Left lung (tissue), 10 donors: ENCODE results near the gene UGT2B17. TPM values are rescaled to one million over a fixed set of nuclear protein-coding genes. Genes with fewer than 3 reads are reported as not detected.

Experiments used
- ATAC-seq: fragments of 200-7000 bp; cut with Tn5 transposase; one replicate; pipeline ENCODE4 v1.9.1; 2020; ENCODE audit warnings: moderate library complexity
- DNase-seq, 4 donors: peaks; one replicate each; pipeline ENCODE4 v3.0.0-alpha.2; 2013 to 2020
- H3K27ac ChIP-seq, 2 donors: fragments of 200-600 bp; sonication (generic) in 1 of 2; one replicate each; pipeline versions ENCODE4 v1.5.0 to v1.8.0; 2020 to 2021
- H3K27me3 ChIP-seq, 2 donors: fragments of 200-600 bp; sonication (generic) in 1 of 2; one replicate each; pipeline versions ENCODE4 v1.5.0 to v1.8.0; 2020 to 2021
- H3K36me3 ChIP-seq, 2 donors: fragments of 200-600 bp; sonication (generic) in 1 of 2; one replicate each; pipeline versions ENCODE4 v1.5.0 to v1.8.0; 2020 to 2021
- H3K4me1 ChIP-seq, 2 donors: fragments of 200-600 bp; one replicate each; pipeline ENCODE4 v1.8.0; 2021
- H3K4me3 ChIP-seq, 2 donors: fragments of 200-600 bp; sonication (generic) in 1 of 2; one replicate each; pipeline versions ENCODE4 v1.5.0 to v1.8.0; 2020 to 2021; ENCODE audit warnings: mild to moderate bottlenecking in 1 of 2
- H3K9me3 ChIP-seq, 2 donors: fragments of 200-600 bp; sonication (generic) in 1 of 2; one replicate each; pipeline versions ENCODE4 v1.5.0 to v1.8.0; 2020 to 2021
- intact Hi-C, 2 donors: fragments of 100-400 bp; cut with DNase I; formaldehyde crosslinking; loops; one replicate each; pipeline versions ENCODE4 v1.11.2 to v1.14.2; 2022
- polyA plus RNA-seq, 6 donors: library from polyadenylated mRNA; unstranded; fragments of 120-200 nt; gene quantifications; one replicate each; pipeline ENCODE4 v1.2.1, GENCODE V29; 2013; ENCODE audit not compliant: insufficient read length in 6 of 6
- total RNA-seq, 2 donors: library from RNA; stranded (reverse); fragmentation: NEBNext Ultra II Directional; extraction: Animal tissue kit (Norgen Biotek cat#: 25700); gene quantifications; one replicate each; pipeline ENCODE4 v1.2.1, GENCODE V29; 2021
- TF ChIP-seq, protein P1 (sequence below), 2 donors: fragments of 200-600 bp; sonication (generic) in 1 of 2; IDR thresholded peaks; one replicate each; pipeline versions ENCODE4 v1.5.0 to v1.8.0; 2021; ENCODE audit warnings: antibody characterized with exemption in 2 of 2
- donor health status: DM: no; HTN: yes; CAD: no.
- donor health status: DM: no; HTN: no; CAD: no.

The UGT2B17 gene
- total and polyA plus RNA-seq, 8 donors, result 0.13 to 2.7 (median 0.54) TPM; not detected in 3

DNA sequence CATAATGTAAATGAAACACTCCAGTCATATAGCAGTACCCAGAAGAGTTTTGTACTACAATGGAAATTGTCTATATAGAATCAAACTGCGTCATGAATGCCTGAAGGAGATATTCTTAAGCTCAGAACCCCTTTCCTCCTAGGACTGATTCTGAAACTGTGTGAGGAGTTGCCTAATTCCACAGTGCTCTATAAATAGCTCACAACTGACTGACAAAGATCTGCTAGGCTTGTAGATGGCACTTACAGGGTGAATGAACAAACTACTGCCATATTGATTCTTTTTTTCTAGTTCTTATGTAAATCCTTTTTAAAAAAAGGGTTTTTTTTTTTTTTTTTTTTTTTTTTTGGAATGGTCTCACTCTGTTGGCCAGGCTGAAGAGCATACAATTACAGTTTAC lies 30.1 kb upstream of the UGT2B17 start:
- Histone ChIP-seq H3K36me3 (no peaks in the 10 kb centered on the region), H3K27ac (no peak overlapping the region), H3K27me3 (no peaks in the 10 kb centered on the region), H3K4me3 (no peak overlapping the region), H3K4me1 (no peaks in the 10 kb centered on the region), H3K9me3 (peaks cover 0 to 9% of the 10 kb centered on the region in 2 donors)
- DNase-seq, result no peak
- no peak for ATAC-seq
- TF ChIP-seq, protein P1, sequence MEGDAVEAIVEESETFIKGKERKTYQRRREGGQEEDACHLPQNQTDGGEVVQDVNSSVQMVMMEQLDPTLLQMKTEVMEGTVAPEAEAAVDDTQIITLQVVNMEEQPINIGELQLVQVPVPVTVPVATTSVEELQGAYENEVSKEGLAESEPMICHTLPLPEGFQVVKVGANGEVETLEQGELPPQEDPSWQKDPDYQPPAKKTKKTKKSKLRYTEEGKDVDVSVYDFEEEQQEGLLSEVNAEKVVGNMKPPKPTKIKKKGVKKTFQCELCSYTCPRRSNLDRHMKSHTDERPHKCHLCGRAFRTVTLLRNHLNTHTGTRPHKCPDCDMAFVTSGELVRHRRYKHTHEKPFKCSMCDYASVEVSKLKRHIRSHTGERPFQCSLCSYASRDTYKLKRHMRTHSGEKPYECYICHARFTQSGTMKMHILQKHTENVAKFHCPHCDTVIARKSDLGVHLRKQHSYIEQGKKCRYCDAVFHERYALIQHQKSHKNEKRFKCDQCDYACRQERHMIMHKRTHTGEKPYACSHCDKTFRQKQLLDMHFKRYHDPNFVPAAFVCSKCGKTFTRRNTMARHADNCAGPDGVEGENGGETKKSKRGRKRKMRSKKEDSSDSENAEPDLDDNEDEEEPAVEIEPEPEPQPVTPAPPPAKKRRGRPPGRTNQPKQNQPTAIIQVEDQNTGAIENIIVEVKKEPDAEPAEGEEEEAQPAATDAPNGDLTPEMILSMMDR (IDR thresholded peaks at IDR 0.05), result no peak
- intact Hi-C loops, result no loop called here

DNA sequence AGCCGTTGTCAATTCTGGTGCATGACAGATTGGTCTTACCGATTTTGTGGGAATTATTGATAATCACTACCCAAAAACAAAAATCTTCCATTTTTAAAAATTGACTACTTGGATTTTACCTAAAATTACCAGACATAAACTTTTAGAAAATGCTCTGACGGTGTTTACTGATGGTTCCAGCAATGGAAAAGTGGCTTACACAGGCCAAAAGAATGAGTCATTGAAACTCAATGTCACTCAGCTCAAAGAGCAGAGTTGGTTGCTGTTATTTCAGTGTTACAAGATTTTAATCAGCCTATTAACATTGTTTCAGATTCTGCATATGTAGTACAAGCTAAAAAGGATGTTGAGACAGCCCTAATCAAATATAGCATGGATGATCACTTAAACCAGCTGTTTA lies 23.0 kb upstream of the UGT2B17 start:
- DNase-seq, result no peak
- intact Hi-C loops, result no loop called here
- Histone ChIP-seq H3K9me3 (peaks cover 0 to 2% of the 10 kb centered on the region in 2 donors), H3K4me1 (no peaks in the 10 kb centered on the region), H3K27me3 (no peaks in the 10 kb centered on the region), H3K36me3 (no peaks in the 10 kb centered on the region), H3K4me3 (no peak overlapping the region), H3K27ac (no peak overlapping the region)
- TF ChIP-seq, protein P1 (IDR thresholded peaks at IDR 0.05), result no peak
- no peak for ATAC-seq

GRCh38 chr4:68597482-68597881 lies 21.4 kb upstream of the UGT2B17 start:
- TF ChIP-seq, protein P1 (IDR thresholded peaks at IDR 0.05), result no peak
- DNase-seq (no peak), ATAC-seq (no peak)
- Histone ChIP-seq H3K9me3 (no peaks in the 10 kb centered on the region), H3K36me3 (no peaks in the 10 kb centered on the region), H3K27me3 (no peaks in the 10 kb centered on the region), H3K4me1 (no peaks in the 10 kb centered on the region), H3K4me3 (no peak overlapping the region), H3K27ac (no peak overlapping the region)
- intact Hi-C loops, result no loop called here

DNA sequence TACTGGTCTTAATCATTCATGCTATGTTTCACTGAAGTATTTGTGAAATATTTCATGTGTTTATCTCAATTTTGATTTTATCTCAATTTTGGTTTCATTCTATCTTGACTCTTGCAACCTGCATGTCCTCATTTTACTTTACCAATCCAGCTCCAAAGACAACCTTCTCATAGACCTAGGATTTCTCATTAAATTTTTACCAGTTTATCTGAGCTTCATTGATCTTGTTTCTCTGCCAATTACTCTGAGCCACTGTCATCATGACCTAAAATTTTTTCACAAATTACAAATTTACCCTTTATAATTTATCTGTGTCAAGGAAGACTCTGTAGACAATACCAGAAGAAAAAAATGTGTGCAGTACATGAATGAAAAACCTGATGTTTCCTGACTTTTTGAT lies 18.6 kb upstream of the UGT2B17 start:
- DNase-seq (no peak), ATAC-seq (no peak)
- TF ChIP-seq, protein P1 (IDR thresholded peaks at IDR 0.05), result no peak
- Histone ChIP-seq H3K9me3 (no peaks in the 10 kb centered on the region), H3K27me3 (no peaks in the 10 kb centered on the region), H3K4me1 (no peaks in the 10 kb centered on the region), H3K36me3 (no peaks in the 10 kb centered on the region), H3K4me3 (no peak overlapping the region), H3K27ac (no peak overlapping the region)
- intact Hi-C loops, result no loop called here

DNA sequence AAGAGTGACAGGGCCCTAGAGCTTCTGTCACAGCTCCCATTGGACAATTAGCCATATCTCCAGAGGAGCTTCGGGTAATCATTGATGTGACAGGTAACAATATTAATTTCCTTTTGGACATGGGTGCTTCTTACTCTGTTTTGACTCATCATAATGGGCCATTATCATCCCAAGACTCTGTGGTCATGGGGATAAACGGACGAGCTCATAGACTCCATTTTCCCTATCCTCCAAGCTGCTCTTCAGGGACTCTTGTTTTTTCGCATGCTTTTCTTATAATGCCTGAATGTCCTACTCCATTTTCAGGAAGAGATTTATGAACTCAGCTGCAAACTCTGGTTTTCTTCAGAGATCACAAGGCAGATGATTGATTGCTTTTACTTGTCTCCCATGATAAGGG lies 17.0 kb upstream of the UGT2B17 start:
- no peak overlapping the region for H3K4me3 ChIP-seq
- H3K4me1 ChIP-seq, result no peaks in the 10 kb centered on the region
- DNase-seq (no peak), ATAC-seq (no peak)
- H3K36me3 ChIP-seq, result no peaks in the 10 kb centered on the region
- TF ChIP-seq, protein P1 (IDR thresholded peaks at IDR 0.05), result no peak
- H3K27ac ChIP-seq, result no peak overlapping the region
- intact Hi-C loops, result no loop called here
- no peaks in the 10 kb centered on the region for H3K9me3 ChIP-seq
- H3K27me3 ChIP-seq, result no peaks in the 10 kb centered on the region
